Panc1 (cell line): ENCODE data around the gene LRRN4CL.

Source experiments
- CTCF ChIP-seq: fragments of 450-650 bp; IDR thresholded peaks from 2 replicates; pipeline ENCODE4 v1.5.1; 2017; ENCODE audit warnings: mild to moderate bottlenecking
- POLR2AphosphoS5 ChIP-seq: IDR thresholded peaks from 2 replicates; pipeline ENCODE4 v1.6.1; 2012; ENCODE audit warnings: mild to moderate bottlenecking, low read depth, low read length, moderate library complexity

GRCh38 chr11:62712276-62712812, 23.0 kb upstream of the LRRN4CL start:
- TF ChIP-seq POLR2AphosphoS5 (no peak), CTCF (no peak)
